Stimulated activated CD8-positive, alpha-beta memory T cell treated with anti-CD3 and anti-CD28 coated beads, Interleukin-7, amount 100 ng/mL, for 48 hours (primary cell): ENCODE results near the gene NME4.

Experiments
- DNase-seq, 2 donors: peaks; one replicate each; pipeline ENCODE4 v3.0.0-alpha.2; 2020; ENCODE audit warnings: low read depth in 1 of 2; ENCODE audit errors: extremely low read depth in 1 of 2

The NME4 gene

DNA sequence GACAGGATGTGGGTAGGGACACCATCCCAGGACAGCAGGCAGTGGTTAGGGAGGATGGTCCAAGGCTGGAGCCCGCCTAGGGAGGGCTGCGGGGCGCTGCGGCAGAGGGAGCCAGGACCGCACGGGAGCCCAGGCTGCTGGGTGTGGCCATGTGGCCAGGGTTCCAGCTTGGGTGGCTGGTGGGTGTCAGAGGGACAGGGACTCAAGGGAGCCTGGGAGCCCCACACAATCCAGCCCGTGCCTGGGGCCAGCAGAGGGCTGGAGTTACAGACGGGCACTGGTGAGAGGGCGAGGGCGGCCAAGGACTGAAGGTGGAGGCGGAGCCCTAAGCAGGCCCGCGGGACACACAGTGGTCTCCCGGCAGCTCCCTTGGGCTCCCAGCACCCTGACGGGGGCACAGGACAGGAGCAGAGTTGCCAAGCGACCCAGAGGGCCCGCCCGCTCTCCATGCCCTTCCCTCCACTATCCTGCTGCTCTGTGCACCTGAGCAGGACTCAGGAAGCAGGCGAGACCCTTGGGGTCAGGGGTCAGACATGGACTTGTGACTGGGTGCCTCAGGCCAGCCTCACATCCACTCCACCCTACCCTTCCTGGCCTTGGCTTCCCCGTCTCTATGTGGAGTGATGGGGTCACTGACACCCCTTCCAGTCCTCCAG lies 33.8 kb upstream of the NME4 start:
- no peak for DNase-seq

DNA sequence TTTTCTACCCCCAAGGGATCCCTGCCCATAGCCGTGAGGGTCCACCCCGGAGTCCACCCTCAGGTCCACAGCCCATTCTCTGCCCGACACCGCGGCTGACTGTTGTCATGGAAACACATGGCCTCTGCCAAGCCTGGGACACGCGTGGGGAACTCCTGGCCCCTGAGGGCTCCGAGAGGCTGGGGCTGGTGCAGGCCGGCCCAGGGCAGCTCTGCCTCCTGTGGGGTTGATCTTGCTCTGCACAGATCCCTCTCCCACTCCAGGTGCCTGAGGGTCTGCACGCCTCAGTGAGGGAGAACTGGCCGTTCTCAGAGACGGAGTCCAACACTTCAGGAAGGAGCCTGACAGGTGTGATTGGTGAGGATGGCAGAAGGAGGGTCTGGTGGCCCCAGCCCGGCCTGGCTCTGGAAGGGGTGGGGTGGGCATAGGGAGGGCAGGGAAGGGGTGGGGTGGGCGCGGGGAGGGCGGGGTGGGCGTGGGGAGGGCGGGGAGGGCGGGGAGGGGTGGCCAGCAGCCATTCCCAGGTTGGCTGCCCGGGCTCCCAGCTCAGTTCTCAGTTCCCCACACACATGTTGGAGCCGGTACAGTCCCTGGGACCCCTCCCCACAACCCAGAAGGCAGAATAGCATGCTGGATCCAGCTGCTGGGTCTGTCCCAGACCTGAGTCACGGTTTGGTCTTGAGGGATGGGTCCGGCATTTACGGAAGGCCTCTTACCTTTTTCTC lies 33.1 kb upstream of the NME4 start:
- no peak for DNase-seq

GRCh38 chr16:364595-365491 lies 32.2 kb upstream of the NME4 start:
- DNase-seq: no peak

DNA sequence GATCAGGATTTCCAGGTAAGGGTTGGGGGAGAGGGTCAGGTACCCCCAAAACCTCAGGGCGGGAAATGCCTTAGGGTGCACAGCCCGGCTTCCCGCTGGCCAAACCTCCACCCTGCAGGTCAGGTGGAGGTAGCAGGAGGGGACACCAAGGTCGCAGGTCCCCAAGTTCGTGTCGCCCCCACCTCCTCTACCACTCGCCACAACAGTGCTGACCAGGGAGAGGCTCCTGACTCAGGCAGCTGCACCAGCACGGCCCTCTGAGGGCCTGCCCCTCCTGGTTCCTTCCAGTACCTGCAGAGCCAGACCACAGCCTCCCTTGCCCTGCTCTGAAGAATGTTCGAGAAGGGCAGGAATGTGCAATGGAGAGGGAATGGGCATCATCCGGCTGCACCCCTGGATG lies 30.5 kb upstream of the NME4 start:
- no peak for DNase-seq

DNA sequence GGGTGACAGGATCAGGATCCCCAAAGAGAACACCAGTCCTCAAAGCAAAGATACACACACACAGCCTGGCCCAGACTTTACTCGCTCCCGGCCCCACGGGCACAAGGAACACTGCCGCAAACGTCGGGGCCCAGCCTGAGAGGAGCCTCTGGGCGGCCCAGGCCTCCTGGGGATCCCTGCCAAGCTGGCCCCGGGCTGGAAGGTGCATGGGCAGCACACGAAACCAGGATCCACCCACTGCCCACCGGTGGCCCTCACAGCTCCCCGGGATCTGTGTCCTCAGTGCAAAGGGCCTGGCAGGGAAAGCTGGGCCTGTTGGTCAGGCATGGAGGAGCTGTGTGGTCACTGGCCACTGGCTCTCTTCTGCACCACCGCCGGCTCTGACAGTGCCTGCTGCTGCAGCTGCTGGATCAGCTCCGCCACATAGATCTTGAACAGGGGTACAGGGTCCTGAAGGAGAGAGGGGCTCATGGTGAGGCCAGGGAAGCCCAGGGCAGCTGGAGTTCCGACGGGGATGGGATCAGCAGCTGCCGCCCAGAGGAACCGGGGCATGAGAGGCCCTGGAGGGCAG lies 29.6 kb upstream of the NME4 start:
- DNase-seq: no peak

GRCh38 chr16:368388-369158 lies 28.4 kb upstream of the NME4 start:
- no peak for DNase-seq

GRCh38 chr16:369275-369865 lies 27.6 kb upstream of the NME4 start:
- no peak for DNase-seq

DNA sequence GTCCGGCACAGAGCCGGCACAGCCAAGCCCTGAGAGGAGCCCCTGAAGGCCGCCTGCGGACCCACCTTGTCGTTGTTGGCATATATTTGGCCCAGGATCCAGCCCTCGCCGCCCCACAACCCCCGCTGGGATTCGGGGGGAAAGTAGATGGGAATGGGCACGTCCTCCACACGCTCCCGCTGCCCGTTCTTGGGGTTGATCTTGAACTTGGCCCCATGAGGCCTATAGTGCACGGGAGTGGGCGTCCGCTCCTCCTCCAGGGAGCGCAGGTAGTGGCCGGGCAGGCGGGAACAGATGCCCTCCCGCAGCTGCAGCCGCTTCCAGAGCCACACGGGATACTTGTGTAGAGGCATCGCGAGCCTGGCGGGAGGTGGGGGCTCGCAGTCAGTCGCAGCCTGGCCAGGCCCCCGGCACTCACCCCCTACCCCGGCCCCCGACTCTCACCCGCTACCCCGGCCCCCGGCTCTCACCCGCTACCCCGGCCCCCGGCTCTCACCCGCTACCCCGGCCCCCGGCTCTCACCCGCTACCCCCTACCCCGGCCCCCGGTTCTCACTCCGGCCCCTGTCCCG lies 27.0 kb upstream of the NME4 start:
- DNase-seq: no peak

- DNase-seq: peak; percentile 79 to 90
These were observed 26.6 kb upstream of the NME4 start, which contains the start of gene MRPL28 for GRCh38 chr16:370443-370842. Gene MRPL28, minus strand, starts transcription at chr16:370538. Its CDS starts 320 bp downstream, at chr16:370218.

GRCh38 chr16:370979-371514 lies 26.0 kb upstream of the NME4 start:
- no peak for DNase-seq

DNA sequence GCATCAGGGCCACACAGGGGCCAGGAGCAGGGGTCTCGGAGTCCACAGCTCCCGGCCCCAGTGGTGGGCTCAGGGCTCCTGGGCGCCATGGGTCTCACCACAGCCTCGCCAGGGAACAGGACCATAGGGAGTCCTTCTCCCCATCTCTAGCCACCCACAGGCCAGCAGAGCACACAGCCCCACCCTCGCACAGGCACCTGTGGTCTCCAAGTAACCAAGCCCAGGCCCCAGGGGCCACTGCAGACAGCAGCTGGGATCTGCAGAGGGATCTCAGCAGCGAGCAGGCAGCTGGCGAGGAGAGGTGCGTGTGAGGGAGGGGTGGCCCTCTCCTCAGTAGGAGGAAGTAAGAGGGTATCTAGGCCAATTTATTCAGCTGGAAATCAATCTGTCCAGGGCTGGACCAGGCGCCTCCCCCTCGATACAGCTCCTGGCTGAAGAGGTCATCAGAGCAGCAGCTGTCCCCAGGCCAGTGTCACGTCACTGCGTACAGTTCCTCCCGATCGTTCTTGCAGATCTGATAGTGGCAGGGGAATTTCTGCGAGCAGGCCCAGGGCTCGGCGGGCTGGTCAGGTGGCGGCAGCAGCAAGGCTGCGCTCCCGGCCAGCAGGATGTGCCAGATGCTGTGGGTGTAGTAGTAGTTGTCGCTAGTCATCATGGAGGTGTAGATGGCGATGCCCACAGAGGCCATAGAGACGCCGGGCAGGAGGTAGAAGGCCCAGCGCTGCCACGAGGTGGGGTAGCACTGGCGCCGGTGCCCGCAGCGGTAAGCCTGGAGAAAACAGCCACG lies 25.3 kb upstream of the NME4 start:
- no peak for DNase-seq

GRCh38 chr16:372302-372983 lies 24.6 kb upstream of the NME4 start:
- DNase-seq: no peak

- DNase-seq: no peak
These were observed 23.9 kb upstream of the NME4 start for GRCh38 chr16:373020-373598.

- no peak for DNase-seq
These were observed 23.0 kb upstream of the NME4 start for GRCh38 chr16:373848-374615.

- DNase-seq: no peak
These were observed 22.4 kb upstream of the NME4 start for GRCh38 chr16:374616-374926.

GRCh38 chr16:375212-375611 lies 21.8 kb upstream of the NME4 start:
- no peak for DNase-seq
